ENCODE results near the gene FLT1.

DNA sequence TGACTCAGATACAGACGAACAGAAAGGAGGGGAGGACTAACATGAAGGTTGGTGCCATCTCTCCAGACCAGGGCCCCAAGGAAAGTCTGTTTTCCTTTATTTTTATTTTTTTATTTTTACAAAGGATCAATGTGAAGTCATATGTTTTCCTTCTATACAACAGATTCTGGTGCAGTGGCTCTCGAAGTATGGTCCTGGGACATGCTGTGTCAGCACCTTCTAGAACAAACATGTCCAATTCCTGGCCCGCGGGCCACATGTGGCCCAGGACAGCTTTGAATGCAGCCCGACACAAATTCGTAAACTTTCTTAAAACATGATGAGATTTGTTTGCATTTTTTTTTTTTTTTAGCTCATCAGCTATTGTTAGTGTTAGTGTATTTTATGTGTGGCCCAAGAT is 174.7 kb downstream of the FLT1 start:
- TF ChIP-seq POLR2A (IDR thresholded peaks at IDR 0.05; ENCODE audit: low read depth): no peak
- TF ChIP-seq, protein P1, sequence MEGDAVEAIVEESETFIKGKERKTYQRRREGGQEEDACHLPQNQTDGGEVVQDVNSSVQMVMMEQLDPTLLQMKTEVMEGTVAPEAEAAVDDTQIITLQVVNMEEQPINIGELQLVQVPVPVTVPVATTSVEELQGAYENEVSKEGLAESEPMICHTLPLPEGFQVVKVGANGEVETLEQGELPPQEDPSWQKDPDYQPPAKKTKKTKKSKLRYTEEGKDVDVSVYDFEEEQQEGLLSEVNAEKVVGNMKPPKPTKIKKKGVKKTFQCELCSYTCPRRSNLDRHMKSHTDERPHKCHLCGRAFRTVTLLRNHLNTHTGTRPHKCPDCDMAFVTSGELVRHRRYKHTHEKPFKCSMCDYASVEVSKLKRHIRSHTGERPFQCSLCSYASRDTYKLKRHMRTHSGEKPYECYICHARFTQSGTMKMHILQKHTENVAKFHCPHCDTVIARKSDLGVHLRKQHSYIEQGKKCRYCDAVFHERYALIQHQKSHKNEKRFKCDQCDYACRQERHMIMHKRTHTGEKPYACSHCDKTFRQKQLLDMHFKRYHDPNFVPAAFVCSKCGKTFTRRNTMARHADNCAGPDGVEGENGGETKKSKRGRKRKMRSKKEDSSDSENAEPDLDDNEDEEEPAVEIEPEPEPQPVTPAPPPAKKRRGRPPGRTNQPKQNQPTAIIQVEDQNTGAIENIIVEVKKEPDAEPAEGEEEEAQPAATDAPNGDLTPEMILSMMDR (IDR thresholded peaks at IDR 0.05): no peak

All from esophagus muscularis mucosa (tissue), 3 donors.